ENCODE measurements around the gene STAP2.
"Not testable (repeated sequence)": the region's sequence is repeated elsewhere in the genome, so short reads cannot be mapped to it uniquely, and the experiment has no call there.

Gene STAP2

DNA sequence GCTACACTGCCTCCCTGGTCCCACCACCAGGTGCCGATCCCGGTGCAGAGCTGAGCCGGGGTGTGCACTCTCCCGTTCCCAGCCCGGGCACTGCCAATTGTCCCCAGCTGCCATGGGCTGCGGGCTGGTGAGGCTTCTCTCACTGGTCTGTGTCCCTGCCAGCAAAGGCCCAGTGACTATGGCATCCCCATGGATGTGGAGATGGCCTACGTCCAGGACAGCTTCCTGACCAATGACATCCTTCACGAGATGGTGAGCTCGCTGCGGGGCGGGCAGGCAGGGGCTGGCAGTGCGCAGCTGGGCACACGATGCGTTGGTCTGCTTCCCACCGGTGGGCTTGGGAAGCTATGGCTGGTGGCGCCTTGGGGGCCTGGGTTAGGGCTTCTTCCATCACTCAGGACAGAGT, 19.3 kb upstream of the STAP2 start:
- H3K27ac Mint-ChIP-seq = no peak overlapping the region
- no peak for DNase-seq
- no peak overlapping the region for H3K4me3 Mint-ChIP-seq
- no peaks in the 10 kb centered on the region for H3K9me3 Mint-ChIP-seq
- no peaks in the 10 kb centered on the region for H3K27me3 Mint-ChIP-seq
- no peak for ATAC-seq (replicated peaks)
- peaks cover 28% of the 10 kb centered on the region for H3K36me3 Mint-ChIP-seq (ENCODE audit: insufficient read depth)
- peaks cover 2 to 4% of the 10 kb centered on the region in 2 donors for H3K4me1 Mint-ChIP-seq (ENCODE audit: low read depth in 2 of 2)

DNA sequence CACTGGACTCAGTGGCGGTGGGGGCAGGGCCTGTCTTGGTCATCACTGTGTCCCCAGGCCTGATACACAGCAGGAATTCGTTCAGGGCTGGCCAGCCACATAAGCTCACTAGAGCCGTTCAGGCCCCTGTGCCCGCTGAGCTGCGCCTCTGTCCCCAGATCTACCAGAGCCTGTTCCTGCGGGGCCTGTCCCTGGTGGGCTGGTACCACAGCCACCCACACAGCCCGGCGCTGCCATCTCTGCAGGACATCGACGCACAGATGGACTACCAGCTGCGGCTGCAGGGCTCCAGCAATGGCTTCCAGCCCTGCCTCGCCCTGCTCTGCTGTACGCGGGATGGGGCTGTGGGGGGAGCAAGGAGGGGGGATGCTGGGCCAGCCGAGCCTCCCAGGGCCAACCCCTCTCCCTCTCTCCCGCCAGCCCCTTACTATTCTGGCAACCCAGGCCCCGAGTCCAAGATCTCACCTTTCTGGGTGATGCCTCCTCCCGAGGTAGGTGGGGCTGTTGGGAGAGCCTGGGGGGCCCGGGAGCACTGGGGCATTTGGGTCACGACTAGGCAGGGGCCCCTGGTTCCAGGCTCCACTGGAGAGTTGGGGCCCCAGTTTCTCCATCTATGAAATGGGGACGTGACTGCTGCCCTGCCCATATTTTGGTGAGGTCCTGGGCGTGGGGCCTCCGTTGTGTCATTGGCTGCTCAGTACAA, 18.6 kb upstream of the STAP2 start:
- peaks cover 4 to 7% of the 10 kb centered on the region in 2 donors for H3K4me1 Mint-ChIP-seq (ENCODE audit: low read depth in 2 of 2)
- DNase-seq = no peak
- H3K4me3 Mint-ChIP-seq = no peak overlapping the region
- H3K36me3 Mint-ChIP-seq (ENCODE audit: insufficient read depth) = peaks cover 22% of the 10 kb centered on the region
- no peaks in the 10 kb centered on the region for H3K27me3 Mint-ChIP-seq
- no peaks in the 10 kb centered on the region for H3K9me3 Mint-ChIP-seq
- H3K27ac Mint-ChIP-seq = peak overlapping the region in 1 of 2 donors; percentile 56
- ATAC-seq (replicated peaks) = no peak

DNA sequence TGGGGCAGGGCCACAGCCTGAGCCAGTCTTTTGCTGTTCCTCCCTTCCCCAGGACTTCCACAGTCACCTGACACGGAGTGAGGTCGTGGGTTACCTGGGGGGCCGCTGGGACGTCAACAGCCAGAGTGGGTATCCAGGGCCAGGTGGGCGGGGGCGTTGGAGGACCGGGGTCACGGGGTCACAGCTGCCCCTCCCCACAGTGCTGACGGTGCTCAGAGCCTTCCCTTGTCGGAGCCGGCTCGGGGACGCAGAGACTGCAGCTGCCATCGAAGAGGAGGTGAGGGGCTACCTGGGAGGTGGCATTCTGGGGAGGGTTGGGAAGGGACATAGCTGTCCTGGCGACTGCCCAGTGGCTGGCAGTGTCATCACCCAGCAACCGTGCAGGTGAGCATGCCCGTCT, 16.3 kb upstream of the STAP2 start:
- H3K9me3 Mint-ChIP-seq = no peaks in the 10 kb centered on the region
- no peaks in the 10 kb centered on the region for H3K27me3 Mint-ChIP-seq
- H3K4me3 Mint-ChIP-seq = no peak overlapping the region
- DNase-seq (no peak), ATAC-seq (replicated peaks) (no peak)
- no peak overlapping the region for H3K27ac Mint-ChIP-seq
- peaks cover 18% of the 10 kb centered on the region for H3K36me3 Mint-ChIP-seq (ENCODE audit: insufficient read depth)
- H3K4me1 Mint-ChIP-seq (ENCODE audit: low read depth in 2 of 2) = peaks cover 2 to 4% of the 10 kb centered on the region in 2 donors

DNA sequence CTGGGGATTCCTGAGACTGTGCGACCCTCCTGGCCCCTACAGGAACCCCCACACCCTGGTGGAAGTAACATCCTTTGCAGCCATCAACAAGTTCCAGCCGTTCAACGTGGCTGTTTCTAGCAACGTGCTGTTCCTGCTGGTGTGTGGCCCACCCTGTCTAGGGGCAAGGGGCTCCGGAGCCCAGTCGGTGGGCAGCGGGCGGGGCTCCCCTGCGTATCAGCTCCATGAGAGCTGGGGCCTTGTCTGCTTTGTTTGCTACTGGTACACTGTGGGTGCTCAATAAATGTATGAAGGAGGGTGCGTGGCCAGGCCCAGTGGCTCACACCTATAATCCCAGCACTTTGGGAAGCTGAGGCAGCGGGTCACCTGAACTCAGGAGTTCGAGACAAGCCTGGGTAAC, 15.7 kb upstream of the STAP2 start:
- Mint-ChIP-seq H3K36me3 (ENCODE audit: insufficient read depth) (peaks cover 18% of the 10 kb centered on the region), H3K4me1 (ENCODE audit: low read depth in 2 of 2) (peaks cover 4% of the 10 kb centered on the region in 2 donors), H3K27ac (no peak overlapping the region), H3K4me3 (no peak overlapping the region), H3K27me3 (no peaks in the 10 kb centered on the region), H3K9me3 (no peaks in the 10 kb centered on the region)
- no peak for ATAC-seq (replicated peaks)
- DNase-seq = no peak

DNA sequence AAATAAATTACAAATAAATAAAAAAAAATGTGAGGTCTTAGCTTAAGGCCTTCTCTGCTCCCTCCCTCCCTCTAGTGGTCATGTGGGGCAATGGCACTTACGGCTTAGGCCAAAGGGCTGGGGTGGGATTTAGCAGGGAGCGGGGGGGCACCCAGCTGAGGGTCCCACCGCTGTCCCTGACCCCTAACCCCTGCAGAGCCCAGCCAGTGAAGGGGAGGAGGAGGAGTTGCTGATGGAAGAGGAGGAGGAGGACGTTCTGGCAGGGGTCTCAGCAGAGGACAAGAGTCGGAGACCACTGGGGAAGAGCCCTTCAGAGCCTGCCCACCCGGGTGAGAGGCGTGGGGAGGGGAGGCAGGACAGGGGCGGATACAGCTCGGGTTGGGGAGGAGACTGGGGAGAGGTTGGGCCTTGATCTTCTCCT, 14.1 kb upstream of the STAP2 start:
- peak; percentile 55 to 64 (median 60) for DNase-seq
- H3K36me3 Mint-ChIP-seq (ENCODE audit: insufficient read depth) = peaks cover 13% of the 10 kb centered on the region

DNA sequence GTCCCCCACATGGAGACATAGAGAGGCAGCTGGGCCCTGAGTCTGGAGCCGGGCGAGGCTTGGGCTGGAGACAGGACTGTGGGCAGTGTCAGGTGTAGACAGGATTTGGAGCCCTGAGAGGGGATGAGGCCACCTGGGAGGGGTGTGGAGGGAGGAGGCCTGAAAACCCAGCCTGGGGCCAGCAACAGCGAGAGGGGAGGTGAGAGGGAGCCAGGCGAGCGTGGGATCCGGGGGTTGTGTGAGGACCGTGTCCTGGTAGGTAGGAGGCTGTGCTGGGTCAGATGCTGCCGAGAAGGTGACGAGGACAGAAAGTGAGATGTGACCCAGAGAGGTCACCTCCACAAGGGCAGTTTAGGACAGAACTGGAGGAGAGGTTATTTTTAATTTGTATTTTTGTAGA, 12.1 kb upstream of the STAP2 start:
- H3K27ac Mint-ChIP-seq = peak overlapping the region; percentile 57 to 72
- H3K27me3 Mint-ChIP-seq = no peaks in the 10 kb centered on the region
- no peaks in the 10 kb centered on the region for H3K9me3 Mint-ChIP-seq
- peaks cover 10% of the 10 kb centered on the region for H3K36me3 Mint-ChIP-seq (ENCODE audit: insufficient read depth)
- H3K4me3 Mint-ChIP-seq = no peak overlapping the region
- peaks cover 4 to 5% of the 10 kb centered on the region in 2 donors for H3K4me1 Mint-ChIP-seq (ENCODE audit: low read depth in 2 of 2)
- ATAC-seq (replicated peaks) = no peak
- no peak for DNase-seq

More for the DNA sequence above, 14.1 kb upstream of the STAP2 start:
- Mint-ChIP-seq H3K4me1 (ENCODE audit: low read depth in 2 of 2) (peaks cover 4% of the 10 kb centered on the region in 2 donors), H3K27me3 (no peaks in the 10 kb centered on the region), H3K4me3 (no peak overlapping the region), H3K27ac (peak overlapping the region in 1 of 2 donors; percentile 44), H3K9me3 (no peaks in the 10 kb centered on the region)
- ATAC-seq (replicated peaks) = peak; percentile 79

DNA sequence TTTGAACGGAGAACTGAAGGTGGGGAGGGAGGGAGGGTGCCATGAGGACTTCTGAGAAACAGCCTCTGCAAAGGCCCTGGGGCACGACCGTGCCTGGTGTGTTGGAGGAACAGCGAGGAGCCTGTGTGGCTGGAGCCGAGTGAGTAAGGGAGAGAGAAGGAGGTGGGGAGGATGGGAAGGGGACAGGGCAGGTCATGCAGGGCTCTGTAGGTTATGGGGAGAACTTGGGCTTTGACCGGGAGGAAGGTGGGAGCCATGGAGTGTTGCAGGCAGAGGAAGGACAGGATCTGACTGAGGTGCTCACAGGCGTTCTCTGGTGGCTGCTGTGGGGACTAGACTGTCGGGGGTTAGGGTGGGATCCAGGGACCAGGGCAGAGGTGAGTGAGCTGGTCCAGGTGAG, 11.5 kb upstream of the STAP2 start:
- Mint-ChIP-seq H3K27ac (peak overlapping the region; percentile 57 to 72), H3K4me1 (ENCODE audit: low read depth in 2 of 2) (peaks cover 7 to 11% of the 10 kb centered on the region in 2 donors), H3K36me3 (ENCODE audit: insufficient read depth) (peaks cover 10% of the 10 kb centered on the region), H3K27me3 (no peaks in the 10 kb centered on the region), H3K9me3 (no peaks in the 10 kb centered on the region), H3K4me3 (no peak overlapping the region)
- DNase-seq = no peak
- ATAC-seq (replicated peaks) = no peak

DNA sequence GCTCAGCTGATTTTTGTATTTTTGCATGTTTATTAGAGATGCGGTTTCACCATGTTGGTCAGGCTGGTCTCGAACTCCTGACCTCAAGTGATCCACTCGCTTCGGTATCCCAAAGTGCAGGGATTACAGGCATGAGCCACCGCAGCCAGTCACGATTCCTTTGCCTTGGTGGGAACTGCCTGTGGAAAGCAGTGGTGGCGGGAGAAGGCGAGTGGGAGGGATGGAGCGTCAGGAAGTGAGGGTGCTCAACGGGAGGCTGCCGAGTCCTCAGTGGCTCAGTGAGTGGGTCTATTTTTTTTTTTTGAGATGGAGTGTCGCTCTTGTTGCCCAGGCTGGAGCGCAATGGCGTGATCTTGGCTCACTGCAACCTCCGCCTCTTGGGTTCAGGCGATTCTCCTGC, 10.6 kb upstream of the STAP2 start:
- not testable (repeated sequence) for H3K36me3 Mint-ChIP-seq (ENCODE audit: insufficient read depth)

DNA sequence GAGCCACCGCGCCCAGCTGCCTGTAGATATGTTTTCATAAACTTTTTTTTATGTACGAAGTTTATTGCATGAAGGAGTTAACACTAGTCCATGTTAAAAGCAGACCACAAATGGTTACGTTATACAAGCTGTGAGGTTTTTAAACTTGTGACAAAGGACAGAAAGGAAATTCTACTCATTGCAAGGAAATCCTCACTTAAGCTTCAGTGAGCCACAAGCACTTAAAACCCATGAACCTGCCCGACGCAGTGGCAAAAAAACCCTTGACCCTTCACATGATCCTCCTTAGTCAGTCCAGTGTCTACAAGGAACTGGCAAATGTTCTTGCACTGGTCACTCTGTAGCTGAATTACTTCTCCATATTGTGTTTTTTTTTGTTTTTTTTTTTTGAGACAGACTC, 8.9 kb upstream of the STAP2 start:
- Mint-ChIP-seq H3K4me1 (ENCODE audit: low read depth in 2 of 2) (peaks cover 14 to 17% of the 10 kb centered on the region in 2 donors), H3K9me3 (no peaks in the 10 kb centered on the region), H3K36me3 (ENCODE audit: insufficient read depth) (peaks cover 14% of the 10 kb centered on the region), H3K27ac (no peak overlapping the region), H3K4me3 (no peak overlapping the region), H3K27me3 (no peaks in the 10 kb centered on the region)
- ATAC-seq (replicated peaks) = no peak
- DNase-seq = no peak

More for the DNA sequence above, 10.6 kb upstream of the STAP2 start:
- not testable (repeated sequence) for H3K27ac Mint-ChIP-seq; DNase-seq; H3K4me3 Mint-ChIP-seq; H3K27me3 Mint-ChIP-seq; H3K9me3 Mint-ChIP-seq; ATAC-seq (replicated peaks)
- peaks cover 8 to 11% of the 10 kb centered on the region in 2 donors for H3K4me1 Mint-ChIP-seq (ENCODE audit: low read depth in 2 of 2)

DNA sequence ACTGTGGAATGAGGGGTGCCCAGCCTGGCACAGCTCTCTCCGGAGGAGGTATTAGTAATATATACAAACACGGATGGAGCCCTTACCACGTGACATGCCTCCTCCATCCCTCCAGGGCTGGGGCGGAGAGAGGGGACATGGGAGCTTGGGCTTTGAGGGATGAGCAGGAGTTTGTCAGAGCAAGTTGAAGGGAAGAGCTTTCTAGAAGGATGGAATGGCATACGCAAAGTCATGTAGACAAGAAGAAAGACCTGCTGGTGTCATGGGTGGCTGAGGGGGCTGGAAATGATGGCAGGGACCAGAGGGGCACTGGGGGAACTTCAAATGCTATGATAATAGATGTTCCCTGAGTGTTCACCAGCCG, 7.4 kb upstream of the STAP2 start:
- Mint-ChIP-seq H3K27ac (no peak overlapping the region), H3K4me3 (no peak overlapping the region), H3K9me3 (no peaks in the 10 kb centered on the region), H3K4me1 (ENCODE audit: low read depth in 2 of 2) (peaks cover 18 to 22% of the 10 kb centered on the region in 2 donors), H3K27me3 (no peaks in the 10 kb centered on the region), H3K36me3 (ENCODE audit: insufficient read depth) (peaks cover 14% of the 10 kb centered on the region)
- no peak for DNase-seq
- no peak for ATAC-seq (replicated peaks)

DNA sequence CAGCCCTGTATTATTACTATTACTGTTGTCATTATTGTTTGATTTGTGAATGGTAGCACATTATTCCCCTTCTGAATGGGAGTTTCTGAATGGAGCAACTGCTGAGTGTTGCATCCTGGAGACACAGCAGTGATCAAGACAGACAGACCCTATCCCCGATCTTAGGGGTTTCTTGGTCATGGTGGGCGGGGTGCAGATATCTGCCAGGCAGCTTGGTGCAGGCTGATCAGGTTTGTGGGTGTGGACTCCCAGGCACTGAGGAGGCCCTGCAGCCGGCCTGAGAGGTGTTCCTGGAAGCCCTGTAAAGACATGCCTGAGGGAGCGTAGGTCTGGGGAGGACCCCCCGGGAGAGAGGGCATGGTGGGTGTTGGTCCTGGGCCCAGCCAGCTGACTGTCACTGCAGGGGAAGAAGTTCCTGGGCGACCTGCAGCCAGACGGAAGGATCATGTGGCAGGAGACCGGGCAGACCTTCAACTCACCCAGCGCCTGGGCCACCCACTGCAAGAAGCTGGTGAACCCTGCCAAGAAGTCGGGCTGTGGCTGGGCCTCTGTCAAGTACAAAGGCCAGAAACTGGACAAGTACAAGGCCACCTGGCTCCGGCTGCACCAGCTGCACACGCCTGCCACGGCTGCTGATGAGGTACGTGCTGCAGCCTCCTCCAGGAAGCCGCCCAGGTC, 6.9 kb upstream of the STAP2 start:
- H3K9me3 Mint-ChIP-seq = no peaks in the 10 kb centered on the region
- peaks cover 18 to 22% of the 10 kb centered on the region in 2 donors for H3K4me1 Mint-ChIP-seq (ENCODE audit: low read depth in 2 of 2)
- H3K27ac Mint-ChIP-seq = no peak overlapping the region
- DNase-seq (no peak), ATAC-seq (replicated peaks) (no peak)
- H3K27me3 Mint-ChIP-seq = no peaks in the 10 kb centered on the region
- H3K36me3 Mint-ChIP-seq (ENCODE audit: insufficient read depth) = peaks cover 14% of the 10 kb centered on the region
- peak overlapping the region; percentile 85 to 86 for H3K4me3 Mint-ChIP-seq

DNA sequence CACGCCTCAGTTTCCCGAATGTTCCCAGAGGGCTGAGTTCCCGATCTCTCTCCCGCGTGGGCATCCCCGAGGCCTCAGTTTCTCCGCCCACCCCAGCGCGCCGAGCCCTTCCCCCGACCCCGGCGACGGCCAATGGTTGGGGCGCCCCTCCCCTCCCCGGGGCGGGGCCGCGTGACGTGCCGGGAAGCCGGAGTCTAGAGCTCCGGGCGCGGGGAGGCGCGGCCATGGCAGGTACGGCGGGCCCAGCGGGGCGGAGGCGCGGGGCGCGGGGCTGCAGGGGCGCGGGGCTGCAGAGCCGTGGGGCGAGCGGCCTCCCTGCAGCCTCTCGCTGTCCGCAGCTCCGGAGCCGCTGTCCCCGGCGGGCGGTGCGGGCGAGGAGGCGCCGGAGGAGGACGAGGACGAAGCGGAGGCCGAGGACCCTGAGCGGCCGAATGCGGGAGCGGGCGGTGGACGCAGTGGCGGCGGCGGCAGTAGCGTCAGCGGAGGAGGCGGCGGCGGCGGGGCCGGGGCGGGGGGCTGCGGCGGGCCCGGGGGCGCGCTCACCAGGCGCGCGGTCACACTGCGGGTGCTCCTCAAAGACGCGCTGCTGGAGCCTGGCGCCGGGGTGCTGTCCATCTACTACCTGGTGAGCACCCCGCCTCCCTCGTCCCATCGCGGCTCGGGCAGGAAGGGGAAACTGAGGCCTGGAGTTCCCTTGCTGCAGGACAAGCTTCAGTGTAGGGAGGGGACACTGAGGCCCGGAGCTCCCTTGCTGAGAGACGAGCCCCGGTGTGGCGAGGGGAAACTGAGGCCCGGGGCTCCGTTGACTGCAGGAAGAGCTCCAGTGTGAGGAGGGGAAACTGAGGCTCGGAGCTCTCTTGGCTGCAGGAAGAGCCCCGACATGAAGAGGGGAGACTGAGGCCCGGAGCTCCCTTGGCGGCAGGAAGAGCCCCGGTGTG, 5.0 kb upstream of the STAP2 start, which contains the start of gene MPND:
MPND (plus strand) TSS at position 193 of the 938 bp plus-strand sequence; CDS start at position 225, 32 bp downstream.
- ATAC-seq (replicated peaks) (peak; percentile 73), DNase-seq (peak; percentile 91 to 92 (median 92))
- no peaks in the 10 kb centered on the region for H3K9me3 Mint-ChIP-seq
- H3K4me3 Mint-ChIP-seq = peak within 1 kb of the TSS; percentile 85 to 86
- H3K4me1 Mint-ChIP-seq (ENCODE audit: low read depth in 2 of 2) = peaks cover 17 to 22% of the 10 kb centered on the region in 2 donors
- H3K27me3 Mint-ChIP-seq = no peaks in the 10 kb centered on the region
- peak within 1 kb of the TSS; percentile 77 to 79 for H3K27ac Mint-ChIP-seq
- peaks cover 22% of the 10 kb centered on the region for H3K36me3 Mint-ChIP-seq (ENCODE audit: insufficient read depth)
